ENCODE data around the gene LZTS3. TPM values are rescaled to one million over a fixed set of nuclear protein-coding genes. Genes with fewer than 3 reads are reported as not detected.

The LZTS3 gene
- total and polyA plus RNA-seq, 5 experiments from 2014 or later = 2.0 to 26.6 (median 3.8) TPM

DNA sequence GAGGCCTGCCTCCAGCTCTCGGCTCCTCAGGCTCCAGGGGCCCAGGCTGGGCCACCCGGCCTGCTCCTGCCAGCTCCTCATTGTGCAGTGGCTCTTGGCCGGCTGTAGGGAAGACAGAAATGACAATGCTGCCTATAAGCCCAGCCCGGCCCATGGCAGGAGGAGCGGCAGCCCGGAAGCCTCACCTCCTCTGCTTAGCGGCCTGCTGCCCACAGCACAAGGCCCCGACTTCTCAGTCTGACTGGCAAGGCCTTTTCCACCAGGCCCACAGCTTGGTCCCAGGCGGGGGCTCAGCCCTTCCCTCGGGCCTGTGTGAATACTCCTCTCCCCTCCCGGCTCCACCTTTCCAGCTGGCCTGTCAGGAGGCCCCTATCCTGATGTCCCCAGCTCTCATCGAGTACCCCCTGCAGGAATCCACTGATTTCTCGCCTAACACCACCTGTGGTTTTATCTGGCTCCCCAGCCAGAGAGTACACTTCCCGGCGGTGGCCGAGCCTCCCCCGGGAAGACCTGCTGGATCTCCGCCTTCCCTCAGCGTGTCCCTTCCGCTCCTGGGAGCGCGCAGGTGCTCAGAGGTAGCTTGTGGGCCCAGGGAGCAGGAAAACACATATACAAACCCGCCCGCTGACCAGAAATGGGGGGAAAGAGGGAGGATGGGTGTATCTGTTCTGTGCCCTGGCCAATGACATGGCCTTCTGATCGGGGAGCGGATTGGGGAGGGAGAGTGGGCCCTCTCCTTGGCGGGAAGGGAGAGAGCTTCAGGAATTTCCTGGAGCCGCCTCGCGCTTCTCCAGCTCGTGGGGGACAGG, 30.2 kb upstream of the LZTS3 start:
- Mint-ChIP-seq H3K27ac (peak overlapping the region; percentile 91 to 98 (median 96)), H3K36me3 (peaks cover 0 to 39% (median 11%) of the 10 kb centered on the region in 3 donors), H3K27me3 (no peaks in the 10 kb centered on the region), H3K4me1 (peaks cover 12 to 41% (median 32%) of the 10 kb centered on the region in 4 donors), H3K9me3 (no peaks in the 10 kb centered on the region), H3K4me3 (peak overlapping the region; percentile 93 to 97 (median 95))
- peak; percentile 15 to 16 for ATAC-seq
- POLR2A ChIA-PET = interaction anchor here (0.6 to 2.3 kb wide), 7 partner anchors 9 to 1452 kb away, joined by 3 to 15 read pairs (median 4); partner anchors contain the start of genes FASTKD5 and UBOX5
- DNase-seq = no peak

DNA sequence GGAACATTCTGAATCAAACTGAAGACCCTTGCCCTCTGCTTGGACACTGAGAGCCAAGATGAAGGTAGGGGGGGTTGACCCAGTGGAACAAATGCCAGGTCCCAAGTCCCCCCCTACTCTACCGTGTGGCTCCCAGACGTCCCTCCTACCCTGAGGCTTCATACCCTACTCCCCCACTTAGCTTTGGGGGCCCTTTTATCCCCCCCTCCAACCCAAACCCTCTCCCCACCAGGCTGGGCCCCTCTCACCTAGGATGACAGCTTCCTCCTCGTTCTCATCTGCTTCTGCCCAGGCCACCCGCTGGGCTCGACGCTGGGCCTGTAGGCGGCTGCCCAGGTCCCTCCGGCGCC, 29.6 kb upstream of the LZTS3 start:
- Mint-ChIP-seq H3K27me3 (no peaks in the 10 kb centered on the region), H3K9me3 (no peaks in the 10 kb centered on the region), H3K4me3 (peak overlapping the region in 9 of 10 donors; percentile 32 to 97 (median 68)), H3K4me1 (peaks cover 12 to 37% (median 28%) of the 10 kb centered on the region in 4 donors), H3K36me3 (peaks cover 0 to 44% (median 11%) of the 10 kb centered on the region in 3 donors), H3K27ac (peak overlapping the region in 8 of 10 donors; percentile 8 to 95 (median 84))
- ATAC-seq (no peak), DNase-seq (no peak)
- POLR2A ChIA-PET = interaction anchor here (0.6 to 2.3 kb wide), 5 partner anchors 8 to 112 kb away, joined by 3 to 15 read pairs (median 4); partner anchors contain the start of genes FASTKD5 and UBOX5

DNA sequence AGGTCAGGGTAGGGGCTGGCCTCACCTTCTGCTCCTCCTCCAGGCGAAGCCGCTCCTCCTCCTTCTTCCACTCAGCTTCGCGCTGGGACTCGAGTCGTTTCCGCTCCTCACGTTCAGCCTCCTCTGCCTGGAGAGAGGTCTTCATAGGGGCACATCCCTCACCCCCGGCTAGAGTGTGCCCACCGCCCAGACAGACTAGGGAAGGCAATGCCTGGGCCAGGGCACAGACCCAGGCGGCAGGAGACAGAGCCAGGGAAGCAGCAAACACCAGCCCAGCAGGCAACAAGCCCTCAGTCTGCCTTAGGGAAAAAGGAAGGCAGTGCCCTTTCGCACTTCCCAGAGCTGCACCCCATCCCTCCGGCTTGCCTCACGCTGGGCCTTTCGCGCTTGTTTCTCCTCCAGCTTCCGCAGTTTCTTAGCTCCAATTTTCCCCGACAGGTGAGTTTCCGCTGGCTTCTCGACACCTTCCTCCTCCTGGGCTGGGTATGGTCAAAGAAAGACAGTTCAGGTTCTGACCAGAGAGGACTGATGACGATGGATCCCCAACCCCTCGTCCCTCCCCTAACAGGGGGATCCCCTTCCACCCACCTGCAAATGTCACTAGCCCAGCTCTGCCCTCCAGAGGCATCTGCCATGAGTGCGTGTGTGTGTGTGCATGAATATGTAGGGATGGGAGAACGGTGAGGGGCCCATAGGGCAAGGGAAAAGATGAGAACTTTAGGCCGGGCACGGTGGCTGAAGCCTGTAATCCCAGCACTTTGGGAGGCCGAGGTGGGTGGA, 26.8 kb upstream of the LZTS3 start:
- Mint-ChIP-seq H3K4me3 (peak overlapping the region in 1 of 10 donors; percentile 15), H3K9me3 (no peaks in the 10 kb centered on the region), H3K4me1 (peaks cover 20 to 46% (median 33%) of the 10 kb centered on the region in 4 donors), H3K27ac (peak overlapping the region in 5 of 10 donors; percentile 10 to 81 (median 53)), H3K36me3 (peaks cover 0 to 68% (median 24%) of the 10 kb centered on the region in 3 donors), H3K27me3 (no peaks in the 10 kb centered on the region)
- POLR2A ChIA-PET = no interaction called here
- no peak for ATAC-seq
- DNase-seq = no peak

DNA sequence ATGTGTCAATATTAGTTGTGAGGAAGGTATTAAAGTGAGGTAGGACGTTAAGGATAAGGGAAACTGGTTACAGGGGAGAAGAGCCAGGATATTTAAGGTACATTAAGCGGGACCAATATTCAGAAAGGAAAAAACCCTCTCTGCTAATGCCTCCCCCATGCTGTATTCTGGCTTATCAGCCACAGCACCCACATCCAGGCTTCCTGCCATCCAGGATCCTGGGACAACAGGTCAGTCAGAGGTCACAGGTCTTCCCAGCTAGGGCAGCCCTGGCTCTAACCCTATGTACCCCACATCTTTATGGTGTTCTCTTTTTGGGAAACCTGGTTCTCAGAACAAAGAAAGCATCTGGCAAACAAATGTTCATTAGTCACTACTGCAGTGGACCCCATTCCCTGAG, 25.9 kb upstream of the LZTS3 start:
- H3K27ac Mint-ChIP-seq = peak overlapping the region in 4 of 10 donors; percentile 10 to 81 (median 48)
- no peak for DNase-seq
- POLR2A ChIA-PET = no interaction called here
- no peak for ATAC-seq
- H3K4me1 Mint-ChIP-seq = peaks cover 18 to 41% (median 30%) of the 10 kb centered on the region in 4 donors
- H3K27me3 Mint-ChIP-seq = no peaks in the 10 kb centered on the region
- H3K36me3 Mint-ChIP-seq = peaks cover 0 to 77% (median 25%) of the 10 kb centered on the region in 3 donors
- H3K4me3 Mint-ChIP-seq = peak overlapping the region in 2 of 10 donors; percentile 20
- H3K9me3 Mint-ChIP-seq = no peaks in the 10 kb centered on the region

DNA sequence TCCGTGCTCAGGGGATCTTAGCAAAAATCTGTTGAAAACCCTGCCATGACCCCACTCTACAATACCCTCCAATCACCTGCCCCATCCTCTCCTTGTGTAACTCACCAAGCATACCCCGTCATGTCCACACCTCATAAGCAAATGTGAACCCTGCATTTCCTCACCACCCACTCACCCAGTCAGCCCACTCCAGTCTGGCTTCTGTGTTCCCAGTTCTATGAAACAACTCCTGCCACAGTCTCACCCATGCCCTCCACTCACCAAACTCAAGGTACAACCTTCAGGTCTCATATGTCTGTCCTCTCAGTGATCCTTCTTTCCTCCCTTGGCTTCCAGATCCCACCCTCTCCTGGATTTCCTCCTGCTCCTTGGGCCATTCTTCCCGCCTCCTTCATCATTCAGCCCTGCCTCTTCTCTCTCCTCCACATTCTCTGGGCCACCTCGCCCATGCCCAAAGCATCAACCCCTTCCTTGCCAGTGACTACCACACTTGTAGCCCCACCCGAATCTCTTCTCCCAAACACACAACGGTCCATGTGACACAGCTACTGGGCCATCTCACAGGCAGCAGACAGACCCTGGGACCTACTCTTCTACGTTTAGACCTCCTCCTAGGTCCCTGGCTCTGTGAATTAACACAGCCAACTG, 22.4 kb upstream of the LZTS3 start:
- ATAC-seq = no peak
- POLR2A ChIA-PET = no interaction called here

DNA sequence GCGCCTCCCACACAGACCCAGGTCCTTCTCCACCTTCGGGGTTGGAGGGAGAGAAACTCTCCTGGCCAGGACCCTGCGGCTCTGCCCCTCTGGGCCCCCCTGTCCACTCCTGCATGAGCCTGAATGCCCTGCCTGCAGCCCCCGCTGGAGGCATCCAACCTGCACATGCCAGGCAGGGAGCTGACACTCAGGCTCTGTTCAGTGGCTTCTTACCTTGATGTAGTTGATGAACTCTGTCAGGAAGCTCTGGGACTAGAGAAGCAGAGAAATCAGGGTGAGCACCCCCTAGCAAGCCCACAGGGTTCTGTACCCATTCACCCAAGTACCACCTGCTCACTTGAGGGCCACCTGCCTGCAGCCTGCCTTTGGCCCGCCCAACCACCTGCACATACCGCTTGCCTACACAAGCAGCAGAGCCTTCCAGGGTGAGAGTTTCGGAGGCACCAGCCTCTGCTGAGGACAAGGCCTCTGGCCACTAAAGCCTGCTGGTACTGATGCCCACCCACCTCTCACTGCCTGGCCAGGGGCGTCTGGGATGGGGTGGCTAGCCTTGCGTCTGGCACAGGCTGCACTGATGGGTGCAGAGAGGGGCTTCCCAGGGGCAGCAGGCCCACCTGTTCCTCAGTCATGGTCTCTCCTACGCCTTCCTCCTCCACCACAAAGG, 21.4 kb upstream of the LZTS3 start:
- no peaks in the 10 kb centered on the region for H3K9me3 Mint-ChIP-seq
- peaks cover 0 to 94% (median 28%) of the 10 kb centered on the region in 3 donors for H3K36me3 Mint-ChIP-seq
- POLR2A ChIA-PET = interaction anchor here (0.8 kb wide), 1 partner anchor 8 kb away, joined by 4 read pairs; no protein-coding TSS in a partner anchor
- H3K4me1 Mint-ChIP-seq = peaks cover 7 to 22% (median 20%) of the 10 kb centered on the region in 4 donors
- DNase-seq (no peak), ATAC-seq (no peak)
- no peak overlapping the region for H3K4me3 Mint-ChIP-seq
- peak overlapping the region in 4 of 10 donors; percentile 14 to 65 (median 62) for H3K27ac Mint-ChIP-seq
- no peaks in the 10 kb centered on the region for H3K27me3 Mint-ChIP-seq

More for the DNA sequence above, 22.4 kb upstream of the LZTS3 start:
- no peak for DNase-seq
- Mint-ChIP-seq H3K4me1 (peaks cover 7 to 25% (median 22%) of the 10 kb centered on the region in 4 donors), H3K36me3 (peaks cover 0 to 95% (median 30%) of the 10 kb centered on the region in 3 donors), H3K9me3 (no peaks in the 10 kb centered on the region), H3K4me3 (no peak overlapping the region), H3K27me3 (no peaks in the 10 kb centered on the region), H3K27ac (peak overlapping the region in 9 of 10 donors; percentile 49 to 93 (median 82))

DNA sequence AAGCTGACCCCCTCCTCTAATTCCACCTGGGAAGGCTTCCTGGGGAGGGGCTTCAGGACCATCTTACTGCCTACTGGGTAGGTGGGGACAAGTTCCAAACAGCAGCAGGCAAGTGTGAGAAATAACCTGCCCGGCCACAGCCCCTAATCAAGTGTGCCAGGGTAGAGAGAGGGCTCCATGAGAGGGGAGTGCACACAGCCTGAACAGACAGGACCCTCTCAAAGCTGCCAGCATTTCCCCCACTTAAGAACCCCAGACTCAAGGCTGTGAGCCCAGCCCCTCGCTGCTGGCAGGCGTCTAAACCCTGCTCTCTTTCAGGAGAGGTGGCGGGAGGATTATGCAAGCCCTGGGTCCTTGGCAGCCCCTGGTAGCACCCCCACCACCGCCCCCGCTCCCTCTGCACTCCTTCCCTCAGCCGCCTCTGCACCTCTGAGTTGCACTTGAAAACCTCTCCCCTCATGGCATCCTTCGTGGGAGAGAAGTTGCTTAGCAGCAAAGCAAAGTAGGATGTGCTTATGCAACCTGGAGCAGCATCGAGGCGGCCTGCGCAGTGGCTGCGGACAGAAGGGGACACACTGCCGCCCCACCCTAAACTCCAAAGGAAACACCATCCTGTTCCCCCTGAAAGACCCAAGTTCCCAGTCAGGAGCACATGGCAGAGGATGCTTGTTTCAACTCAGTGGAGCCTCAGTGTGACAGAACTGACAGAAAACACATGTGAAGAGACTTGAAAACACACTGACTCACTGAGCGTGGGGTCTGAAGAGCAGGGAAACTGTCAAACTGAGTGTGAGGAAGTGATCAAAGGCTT, 20.7 kb upstream of the LZTS3 start:
- DNase-seq (no peak), ATAC-seq (no peak)
- POLR2A ChIA-PET = interaction anchor here (0.8 to 2.4 kb wide), 2 partner anchors 9 kb away, joined by 4 to 7 read pairs; no protein-coding TSS in a partner anchor
- Mint-ChIP-seq H3K27ac (peak overlapping the region in 3 of 10 donors; percentile 49 to 67 (median 61)), H3K27me3 (no peaks in the 10 kb centered on the region), H3K4me3 (no peak overlapping the region), H3K9me3 (no peaks in the 10 kb centered on the region), H3K4me1 (peaks cover 3 to 19% (median 15%) of the 10 kb centered on the region in 4 donors), H3K36me3 (peaks cover 0 to 90% (median 23%) of the 10 kb centered on the region in 3 donors)

DNA sequence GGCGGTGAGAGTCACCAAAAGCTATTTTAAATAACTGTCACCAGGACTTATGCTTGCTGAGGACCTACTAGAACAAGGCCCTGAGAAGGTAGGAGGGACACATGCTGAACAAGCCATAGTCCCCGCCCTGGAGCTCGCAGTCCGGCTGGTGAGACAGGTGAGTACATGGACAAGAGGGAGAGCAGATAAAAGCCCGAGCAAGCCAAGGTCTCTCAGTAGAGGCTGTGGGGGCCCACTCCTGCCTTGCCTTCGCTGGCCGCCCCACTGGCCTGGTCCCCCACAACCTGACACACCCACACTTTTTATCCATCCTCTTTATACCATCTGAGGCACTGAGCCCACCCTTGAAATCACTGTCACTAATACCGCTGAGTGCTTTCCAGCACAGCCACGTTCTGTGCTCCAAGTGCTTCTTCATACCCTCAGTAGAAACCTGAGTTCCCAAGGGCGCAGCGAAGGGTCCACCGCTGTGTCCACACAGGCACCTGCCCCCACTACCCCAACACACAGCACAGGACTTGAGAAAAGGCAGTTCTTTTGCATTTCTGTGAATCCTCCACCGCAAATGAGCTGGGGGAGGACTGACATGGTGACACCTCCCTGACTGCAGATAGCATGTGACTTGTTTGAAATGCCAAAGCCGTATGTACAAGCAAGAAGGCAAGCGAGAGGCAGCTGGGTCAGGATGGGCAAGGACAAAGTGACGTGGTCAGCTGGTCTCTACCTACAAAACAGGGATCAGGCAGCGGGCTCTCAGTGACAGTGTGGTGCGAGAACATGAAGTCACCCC, 19.1 kb upstream of the LZTS3 start:
- Mint-ChIP-seq H3K27ac (peak overlapping the region in 7 of 10 donors; percentile 48 to 91 (median 53)), H3K27me3 (no peaks in the 10 kb centered on the region), H3K9me3 (no peaks in the 10 kb centered on the region), H3K4me1 (peaks cover 3 to 17% (median 14%) of the 10 kb centered on the region in 4 donors), H3K4me3 (no peak overlapping the region), H3K36me3 (peaks cover 0 to 81% (median 18%) of the 10 kb centered on the region in 3 donors)
- DNase-seq (no peak), ATAC-seq (no peak)
- POLR2A ChIA-PET = interaction anchor here (0.6 to 2.4 kb wide), 4 partner anchors 11 to 101 kb away, joined by 4 to 7 read pairs (median 6); no protein-coding TSS in a partner anchor

DNA sequence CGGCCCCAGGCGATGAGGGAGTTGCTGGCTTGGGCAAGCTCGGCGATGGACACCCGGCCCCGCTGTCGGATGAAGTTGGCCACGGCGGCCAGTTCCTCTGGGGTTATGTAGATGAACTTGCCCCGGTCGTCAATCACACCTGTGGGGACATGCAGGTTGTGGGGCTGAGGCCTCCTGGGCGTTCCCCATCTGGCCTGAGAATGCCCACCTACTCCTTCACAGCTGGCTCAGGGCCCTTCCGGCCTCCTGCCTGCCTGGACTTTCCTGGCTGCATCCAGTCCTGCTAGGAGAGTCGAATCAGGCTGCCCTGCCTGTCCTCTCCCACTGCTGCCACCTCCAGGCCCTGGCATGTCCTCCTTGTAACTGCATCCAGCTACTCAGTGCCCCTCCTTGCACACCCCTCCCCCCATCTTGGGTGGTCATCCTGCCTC, 17.3 kb upstream of the LZTS3 start:
- Mint-ChIP-seq H3K4me3 (no peak overlapping the region), H3K27me3 (no peaks in the 10 kb centered on the region), H3K27ac (peak overlapping the region in 4 of 10 donors; percentile 10 to 73 (median 35)), H3K36me3 (peaks cover 0 to 73% (median 11%) of the 10 kb centered on the region in 3 donors), H3K9me3 (no peaks in the 10 kb centered on the region), H3K4me1 (peaks cover under 1 to 12% (median 9%) of the 10 kb centered on the region in 4 donors)
- DNase-seq (peak in 1 of 10 donors; percentile 46), ATAC-seq (no peak)
- POLR2A ChIA-PET = no interaction called here

DNA sequence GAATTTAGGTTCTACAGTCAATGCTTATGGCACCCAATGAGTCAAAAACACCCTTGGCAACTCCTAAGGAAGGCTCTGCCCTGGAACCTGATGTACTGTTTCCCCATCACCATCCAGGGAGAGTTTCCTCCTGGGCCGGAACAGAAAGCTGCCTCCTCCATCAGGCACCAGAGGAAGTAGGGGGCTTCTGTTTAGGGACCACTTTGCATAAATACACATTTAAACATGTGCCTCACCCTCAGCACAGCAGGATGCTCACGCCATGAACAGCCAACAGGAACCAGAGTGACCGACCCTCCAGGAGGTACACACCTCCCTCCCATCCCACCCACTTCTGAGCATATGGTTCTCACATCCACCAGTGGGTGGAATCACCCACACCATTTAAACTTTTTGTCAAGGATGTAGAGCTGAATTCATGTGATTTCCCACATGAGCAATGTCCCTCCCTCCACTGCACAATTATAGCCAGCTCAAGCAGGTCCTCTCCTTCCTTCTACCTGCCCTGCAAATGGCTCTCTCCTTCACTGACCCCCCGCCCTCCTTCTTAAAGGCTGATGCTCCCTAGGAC, 16.3 kb upstream of the LZTS3 start:
- no peak for ATAC-seq
- POLR2A ChIA-PET = no interaction called here

More for the DNA sequence above, 16.3 kb upstream of the LZTS3 start:
- no peak for DNase-seq
- no peaks in the 10 kb centered on the region for H3K9me3 Mint-ChIP-seq
- H3K27ac Mint-ChIP-seq = peak overlapping the region in 8 of 10 donors; percentile 41 to 80 (median 62)
- no peak overlapping the region for H3K4me3 Mint-ChIP-seq
- H3K36me3 Mint-ChIP-seq = peaks cover 0 to 63% (median 5%) of the 10 kb centered on the region in 3 donors
- peaks cover 0 to 9% (median 1%) of the 10 kb centered on the region in 4 donors for H3K4me1 Mint-ChIP-seq
- H3K27me3 Mint-ChIP-seq = no peaks in the 10 kb centered on the region
